Measurements from ENCODE around the gene GARRE1.

Gene GARRE1

DNA sequence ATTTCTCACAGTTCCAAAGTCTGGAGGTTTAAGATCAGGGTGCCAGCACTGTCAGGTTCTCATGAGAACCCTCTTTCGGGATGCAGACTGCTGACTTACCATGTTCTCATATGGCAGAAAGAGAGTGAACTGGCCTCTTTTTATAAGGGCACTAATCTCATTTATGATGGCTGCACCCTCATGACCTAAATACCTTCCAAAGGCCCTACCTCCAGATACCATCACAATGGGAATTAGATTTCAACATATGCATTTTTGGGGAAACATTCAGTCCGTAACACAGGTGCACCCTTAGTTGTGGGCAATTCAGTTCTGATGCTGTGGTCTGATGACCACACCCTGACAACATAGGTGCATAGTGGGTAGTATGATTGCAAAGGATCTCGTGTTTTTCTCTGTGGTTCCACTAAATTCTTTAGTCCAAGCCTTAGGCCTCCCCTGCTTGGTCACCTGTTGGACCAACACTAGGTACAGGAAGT, 33.3 kb downstream of the GARRE1 start:
- TF ChIP-seq, protein P1, sequence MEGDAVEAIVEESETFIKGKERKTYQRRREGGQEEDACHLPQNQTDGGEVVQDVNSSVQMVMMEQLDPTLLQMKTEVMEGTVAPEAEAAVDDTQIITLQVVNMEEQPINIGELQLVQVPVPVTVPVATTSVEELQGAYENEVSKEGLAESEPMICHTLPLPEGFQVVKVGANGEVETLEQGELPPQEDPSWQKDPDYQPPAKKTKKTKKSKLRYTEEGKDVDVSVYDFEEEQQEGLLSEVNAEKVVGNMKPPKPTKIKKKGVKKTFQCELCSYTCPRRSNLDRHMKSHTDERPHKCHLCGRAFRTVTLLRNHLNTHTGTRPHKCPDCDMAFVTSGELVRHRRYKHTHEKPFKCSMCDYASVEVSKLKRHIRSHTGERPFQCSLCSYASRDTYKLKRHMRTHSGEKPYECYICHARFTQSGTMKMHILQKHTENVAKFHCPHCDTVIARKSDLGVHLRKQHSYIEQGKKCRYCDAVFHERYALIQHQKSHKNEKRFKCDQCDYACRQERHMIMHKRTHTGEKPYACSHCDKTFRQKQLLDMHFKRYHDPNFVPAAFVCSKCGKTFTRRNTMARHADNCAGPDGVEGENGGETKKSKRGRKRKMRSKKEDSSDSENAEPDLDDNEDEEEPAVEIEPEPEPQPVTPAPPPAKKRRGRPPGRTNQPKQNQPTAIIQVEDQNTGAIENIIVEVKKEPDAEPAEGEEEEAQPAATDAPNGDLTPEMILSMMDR (IDR thresholded peaks at IDR 0.05; ENCODE audit: low read depth, low read length) = no peak
- no peak overlapping the region for H3K4me3 ChIP-seq (ENCODE audit: low read depth, low read length)
- in situ Hi-C loops (cut with HindIII; ENCODE audit: low sequenced_read_pairs) = no loop called here
- DNase-seq (ENCODE audit: low read depth, low spot score) = no peak

DNA sequence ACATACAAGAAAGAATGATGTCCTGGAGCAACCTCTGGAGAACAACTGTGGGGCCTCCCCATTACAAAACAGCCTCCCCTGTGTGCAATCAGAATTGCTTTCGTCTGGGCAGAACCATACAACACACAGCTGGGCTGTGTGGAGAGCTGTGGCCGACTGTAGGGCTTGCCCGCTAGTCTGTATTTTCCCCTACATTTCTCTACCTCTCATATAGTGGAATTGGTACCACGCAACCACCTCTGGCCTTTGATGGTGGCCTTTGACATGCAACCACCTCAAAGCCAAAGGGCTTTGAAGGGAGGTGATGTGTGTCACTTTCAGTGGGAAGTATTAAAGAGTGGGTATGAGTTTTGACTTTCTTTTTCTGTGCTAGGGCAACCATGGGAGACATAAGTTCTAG, 34.0 kb downstream of the GARRE1 start:
- no peak for DNase-seq (ENCODE audit: low read depth, low spot score)
- in situ Hi-C loops (cut with HindIII; ENCODE audit: low sequenced_read_pairs) = no loop called here
- TF ChIP-seq, protein P1 (IDR thresholded peaks at IDR 0.05; ENCODE audit: low read depth, low read length) = no peak
- no peak overlapping the region for H3K4me3 ChIP-seq (ENCODE audit: low read depth, low read length)

DNA sequence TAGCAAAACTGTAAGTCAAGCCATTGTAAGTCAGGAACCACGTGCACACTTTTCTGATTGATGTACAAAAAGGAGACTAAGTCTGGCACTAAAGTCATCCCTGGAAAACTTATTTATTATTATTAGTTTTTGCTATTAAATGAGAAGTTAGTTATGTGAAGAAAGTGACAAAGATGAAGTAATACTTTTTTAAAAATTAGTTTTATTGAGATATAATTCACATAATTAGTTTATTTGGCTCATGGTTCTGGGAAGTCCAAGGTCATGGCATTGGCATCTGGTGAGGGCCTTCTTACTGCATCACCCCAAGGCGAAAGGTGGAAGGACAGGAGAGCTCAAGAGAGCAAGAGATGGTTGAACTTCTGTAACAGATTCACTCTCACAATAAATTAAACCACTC, 36.9 kb downstream of the GARRE1 start:
- in situ Hi-C loops (cut with HindIII; ENCODE audit: low sequenced_read_pairs) = no loop called here
- TF ChIP-seq, protein P1 (IDR thresholded peaks at IDR 0.05; ENCODE audit: low read depth, low read length) = no peak
- H3K4me3 ChIP-seq (ENCODE audit: low read depth, low read length) = no peak overlapping the region
- DNase-seq (ENCODE audit: low read depth, low spot score) = no peak

DNA sequence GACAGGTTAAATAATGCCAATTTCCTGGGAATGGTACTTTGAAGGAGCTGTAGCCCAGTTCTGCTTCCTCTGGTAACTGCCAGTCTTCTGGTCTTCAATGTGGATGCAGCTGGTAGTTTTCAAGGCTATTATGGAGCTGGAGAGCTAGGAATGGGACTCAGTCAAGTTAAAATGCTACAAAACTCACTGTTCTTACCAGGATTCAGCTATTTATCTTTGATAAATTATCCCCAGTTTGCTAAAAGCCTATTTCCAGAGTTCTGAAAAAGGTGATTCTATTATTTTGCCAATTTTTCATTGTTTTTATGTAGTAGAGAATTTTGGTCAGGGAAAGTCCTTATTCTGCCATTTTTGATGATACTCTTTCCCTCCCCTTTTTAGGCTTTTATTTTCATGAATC, 40.7 kb downstream of the GARRE1 start:
- in situ Hi-C loops (cut with HindIII; ENCODE audit: low sequenced_read_pairs) = no loop called here
- TF ChIP-seq, protein P1 (IDR thresholded peaks at IDR 0.05; ENCODE audit: low read depth, low read length) = no peak
- H3K4me3 ChIP-seq (ENCODE audit: low read depth, low read length) = no peak overlapping the region
- DNase-seq (ENCODE audit: low read depth, low spot score) = no peak

DNA sequence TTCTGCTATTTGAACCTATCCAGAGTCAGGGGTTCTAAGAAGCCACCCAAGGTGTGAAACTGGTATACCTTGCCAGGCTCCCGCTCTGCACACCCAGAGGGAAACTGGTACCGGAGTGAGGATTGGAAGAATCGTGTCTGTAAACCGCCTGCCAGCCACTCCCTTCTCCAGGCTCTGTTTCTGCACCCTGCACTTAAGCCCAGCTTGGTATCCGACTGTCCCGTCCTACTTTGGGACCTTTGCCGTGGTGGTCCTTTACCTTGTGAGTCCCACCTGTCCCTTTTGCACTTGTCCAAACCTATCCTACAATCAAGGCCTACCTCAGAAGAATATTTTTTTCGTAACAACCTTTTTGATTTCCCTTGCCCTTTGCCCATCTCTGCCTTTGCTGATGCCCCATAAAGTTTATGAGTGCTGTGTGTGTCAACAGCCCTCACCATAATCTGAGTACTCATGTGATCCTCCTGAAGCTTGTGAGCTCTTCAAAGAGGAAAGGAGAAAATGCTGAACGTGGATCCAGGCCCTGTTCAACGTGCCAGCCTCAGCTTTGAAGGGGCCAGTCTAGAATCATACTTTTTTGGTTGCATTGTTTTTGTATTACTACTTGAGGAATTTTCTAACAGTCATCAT, 44.7 kb downstream of the GARRE1 start:
- in situ Hi-C loops (cut with HindIII; ENCODE audit: low sequenced_read_pairs) = no loop called here
- no peak overlapping the region for H3K4me3 ChIP-seq (ENCODE audit: low read depth, low read length)
- TF ChIP-seq, protein P1 (IDR thresholded peaks at IDR 0.05; ENCODE audit: low read depth, low read length) = no peak
- DNase-seq (ENCODE audit: low read depth, low spot score) = no peak

DNA sequence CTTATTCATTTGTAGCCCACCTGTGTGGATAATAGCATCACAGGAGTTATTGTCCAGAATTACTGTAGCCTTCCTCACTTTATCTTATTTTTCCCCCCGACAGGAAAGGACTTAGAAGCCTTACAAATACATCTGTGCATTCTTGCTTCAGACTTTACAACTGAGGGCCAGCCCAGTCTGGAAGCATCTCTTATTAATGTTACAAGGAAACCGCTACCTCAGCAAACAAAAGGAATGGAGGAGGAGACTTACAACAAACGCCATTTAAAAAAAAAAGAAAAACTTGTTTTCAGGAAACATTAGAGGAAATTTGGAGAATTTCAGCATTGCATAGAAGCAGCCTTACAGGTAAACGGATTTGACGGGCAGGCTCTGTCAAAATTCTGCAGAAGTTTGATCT, 45.2 kb downstream of the GARRE1 start:
- TF ChIP-seq, protein P1 (IDR thresholded peaks at IDR 0.05; ENCODE audit: low read depth, low read length) = no peak
- no peak overlapping the region for H3K4me3 ChIP-seq (ENCODE audit: low read depth, low read length)
- no peak for DNase-seq (ENCODE audit: low read depth, low spot score)
- in situ Hi-C loops (cut with HindIII; ENCODE audit: low sequenced_read_pairs) = no loop called here
